Inferior parietal cortex (tissue), 1 donor: Measurements from ENCODE around the gene ISM2.

Experiments
- DNase-seq: peaks from one replicate; pipeline ENCODE4 v3.0.0-alpha.2; 2016; ENCODE audit errors: extremely low spot score

ISM2 gene

DNA sequence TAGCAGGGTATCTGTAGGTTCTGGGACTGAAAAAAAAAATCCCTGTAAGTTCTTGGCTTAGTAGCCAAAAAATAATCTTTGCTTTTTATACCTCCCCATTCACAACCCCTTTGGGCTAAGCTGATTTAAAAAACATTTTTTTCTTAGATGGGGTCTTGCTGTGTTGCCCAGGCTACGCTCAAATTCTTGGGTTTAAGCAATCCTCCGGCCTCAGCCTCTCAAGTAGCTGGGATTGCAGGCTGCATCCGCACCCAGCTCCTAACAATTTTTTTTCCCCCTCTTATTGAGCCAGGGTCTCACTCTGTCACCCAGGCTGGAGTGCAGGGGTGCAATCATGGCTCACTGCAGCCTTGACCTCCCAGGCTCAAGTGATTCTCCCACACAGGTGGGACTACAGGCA is 9.1 kb upstream of the ISM2 start:
- no peak for DNase-seq

DNA sequence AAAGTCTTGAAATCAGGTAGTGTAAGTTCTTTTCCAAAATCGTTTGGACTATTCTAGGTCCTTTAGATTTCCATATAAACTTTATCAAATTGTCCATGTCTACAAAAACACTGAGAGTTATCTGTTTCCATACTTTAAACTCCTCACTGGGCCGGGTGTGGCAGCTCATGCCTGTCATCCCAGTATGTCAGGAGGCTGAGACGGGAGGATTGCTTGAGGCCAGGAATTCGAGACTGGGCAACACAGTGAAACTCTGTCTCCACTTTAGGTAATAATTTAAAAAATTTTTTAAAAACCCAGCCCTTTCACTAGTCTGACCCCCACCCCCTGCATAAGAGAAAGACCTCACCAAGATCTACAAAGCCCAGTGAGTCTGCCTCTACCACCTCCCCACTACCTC is 6.4 kb upstream of the ISM2 start:
- no peak for DNase-seq

DNA sequence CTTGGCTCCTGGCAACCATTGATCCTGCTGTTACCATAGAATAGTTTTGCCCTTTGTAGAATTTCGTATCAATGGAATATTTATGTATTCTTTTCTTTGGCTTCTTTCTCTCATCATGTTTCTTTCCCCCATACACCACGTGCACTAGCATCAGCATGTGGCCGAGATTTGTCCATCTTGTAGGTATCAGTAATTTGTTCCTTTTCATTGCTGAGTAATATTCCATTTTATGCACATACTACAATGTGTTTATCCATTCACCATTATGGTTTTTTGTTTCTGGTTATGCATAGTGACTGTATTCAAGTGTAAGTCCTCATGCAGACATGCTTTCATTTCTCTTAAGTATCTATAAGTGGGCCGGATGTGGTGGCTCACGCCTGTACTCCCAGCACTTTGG is 4.5 kb upstream of the ISM2 start:
- DNase-seq, result no peak

DNA sequence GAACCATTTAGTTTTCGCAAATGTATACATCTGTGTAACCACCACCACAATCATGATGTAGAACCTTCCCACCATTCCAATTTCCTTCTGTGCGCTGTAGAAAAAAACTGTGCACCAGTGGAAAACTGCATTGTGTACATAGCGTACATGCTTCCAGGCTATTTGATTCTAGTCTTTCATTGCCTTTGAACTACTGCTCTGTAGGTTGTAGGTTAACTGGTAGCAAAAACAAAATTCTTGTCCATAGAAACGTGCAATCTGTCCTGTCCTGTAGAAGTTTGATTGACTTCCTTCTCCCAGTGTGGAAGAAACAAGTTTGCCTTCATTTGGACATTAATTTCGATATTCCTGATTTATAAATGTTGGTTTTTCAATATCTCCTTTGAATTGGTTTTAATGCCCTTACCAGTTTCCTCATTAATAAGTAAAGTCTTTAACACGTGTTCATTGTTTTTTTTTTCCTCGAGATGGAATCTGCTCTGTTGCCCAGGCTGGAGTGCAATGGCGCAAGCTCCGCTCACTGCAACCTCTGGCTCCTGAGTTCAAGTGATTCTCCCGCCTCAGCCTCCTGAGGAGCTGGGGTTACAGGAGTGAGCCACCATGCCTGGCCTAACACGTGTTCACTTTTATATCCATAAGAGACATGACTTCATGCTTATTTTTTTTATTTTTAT is 3.6 kb upstream of the ISM2 start:
- DNase-seq, result no peak

DNA sequence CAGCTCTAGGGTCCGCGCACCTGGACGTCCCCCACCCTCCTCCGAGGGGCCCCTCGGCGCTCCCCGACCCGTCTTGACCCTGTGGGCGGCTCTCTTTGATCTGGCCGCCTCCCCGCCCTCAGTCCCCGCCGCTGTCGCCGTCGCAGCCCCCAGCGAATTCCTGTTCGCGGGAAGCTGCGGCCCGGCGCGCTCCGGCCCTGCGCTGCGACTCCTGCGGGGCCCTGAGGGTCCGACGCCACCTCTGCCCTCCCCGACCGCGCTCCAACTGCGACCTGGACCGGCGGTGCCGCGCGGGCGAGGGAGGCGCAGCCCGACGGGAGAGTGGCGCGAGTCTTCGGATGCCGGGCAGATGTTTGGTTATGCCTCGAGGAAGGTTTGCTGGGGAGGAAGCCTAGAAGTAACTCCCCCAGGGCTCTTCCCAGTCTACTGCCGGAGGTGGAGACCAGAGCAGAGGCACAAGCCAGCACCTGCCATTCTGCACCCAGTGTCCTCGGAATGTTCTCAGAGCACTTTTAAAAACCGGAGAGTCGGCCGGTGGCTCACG is 440 bp upstream of the ISM2 start:
- no peak for DNase-seq

DNA sequence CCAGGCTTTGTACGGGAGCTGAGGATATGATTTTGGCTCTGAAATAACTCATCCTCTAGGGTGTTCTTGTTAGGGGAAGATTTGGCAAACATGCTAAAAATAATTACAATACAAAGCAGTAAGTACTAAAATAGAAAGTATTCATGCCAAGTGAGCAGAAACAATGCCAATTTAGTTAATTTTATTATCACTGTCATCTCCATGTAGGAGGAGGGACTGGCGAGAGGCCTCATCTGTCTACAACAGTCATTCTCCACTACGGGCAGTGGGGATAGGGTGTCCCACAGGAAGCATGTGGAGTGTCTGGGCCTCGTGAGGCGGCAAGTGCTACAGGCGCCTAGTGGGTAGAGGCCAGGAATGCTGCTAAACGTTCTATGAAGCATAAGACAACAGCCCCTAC is 3.3 kb downstream of the ISM2 start:
- peak; percentile 34 for DNase-seq

DNA sequence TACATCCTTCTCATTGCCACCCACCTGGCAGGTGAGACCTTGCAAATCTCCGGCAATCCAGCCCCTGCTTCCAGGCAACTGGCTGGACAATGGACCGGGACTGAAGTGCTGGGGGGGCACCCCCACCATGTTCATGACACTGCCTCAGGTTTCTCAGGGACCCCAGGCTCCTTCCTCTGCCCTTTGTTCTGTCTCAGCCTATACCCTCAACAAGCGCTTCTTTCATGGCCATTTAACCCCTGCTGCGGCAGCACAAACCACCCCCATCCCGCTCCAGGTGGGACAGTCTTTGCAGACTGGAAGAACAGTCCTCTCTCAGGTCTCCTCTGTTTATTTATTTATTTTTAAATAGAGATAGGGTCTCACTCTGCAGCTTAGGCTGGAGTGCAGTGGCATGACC is 7.6 kb downstream of the ISM2 start:
- no peak for DNase-seq

DNA sequence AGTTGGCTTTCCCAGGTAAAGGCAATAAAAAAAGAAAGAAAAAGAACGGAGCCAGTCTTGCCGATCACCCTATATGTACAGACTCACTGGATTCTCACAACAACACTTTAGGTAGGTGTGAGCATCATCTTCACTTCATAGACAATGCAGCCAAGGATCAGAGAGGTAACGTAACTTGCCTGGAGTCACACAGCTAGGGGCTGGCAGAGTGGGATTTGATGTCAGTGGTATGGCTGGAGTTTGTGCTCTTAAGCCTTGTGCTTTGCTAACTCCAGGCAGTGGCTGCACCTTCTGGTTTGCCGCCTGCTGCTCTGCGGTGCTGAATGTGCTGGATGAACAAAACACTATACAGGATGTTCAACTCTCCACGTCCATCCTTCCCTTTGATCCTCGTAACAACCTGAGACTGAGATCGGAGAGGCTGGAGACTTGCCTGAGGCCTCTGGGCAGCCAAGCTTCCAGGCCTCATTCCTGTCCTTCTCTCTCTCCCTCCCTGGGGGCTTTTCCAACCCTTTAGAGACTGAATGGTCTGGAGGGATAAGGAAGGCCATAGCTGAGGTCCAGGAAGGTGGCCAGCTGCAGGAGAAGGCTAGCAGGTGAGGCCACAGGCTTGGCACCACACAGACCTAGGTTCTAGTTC is 8.1 kb downstream of the ISM2 start:
- no peak for DNase-seq

DNA sequence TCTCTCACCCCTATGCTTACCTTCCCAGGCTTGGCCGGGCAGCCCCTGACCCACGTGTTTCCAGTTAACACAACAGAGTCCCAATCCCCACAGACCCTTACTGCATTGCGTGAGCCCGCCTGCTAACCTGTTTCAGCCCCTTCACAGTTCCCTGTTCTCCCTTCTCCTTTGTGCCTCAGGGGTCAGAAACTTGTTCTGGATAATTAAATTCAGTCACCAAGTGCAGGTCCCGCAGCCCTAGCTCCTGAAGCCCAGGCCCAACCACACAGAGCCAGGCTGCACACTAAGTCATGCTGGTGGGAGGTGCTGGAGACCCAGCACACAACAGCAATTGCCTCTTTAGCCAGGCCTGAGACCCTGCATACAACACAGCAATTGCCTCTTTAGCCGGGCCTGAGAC is 9.6 kb downstream of the ISM2 start:
- no peak for DNase-seq

DNA sequence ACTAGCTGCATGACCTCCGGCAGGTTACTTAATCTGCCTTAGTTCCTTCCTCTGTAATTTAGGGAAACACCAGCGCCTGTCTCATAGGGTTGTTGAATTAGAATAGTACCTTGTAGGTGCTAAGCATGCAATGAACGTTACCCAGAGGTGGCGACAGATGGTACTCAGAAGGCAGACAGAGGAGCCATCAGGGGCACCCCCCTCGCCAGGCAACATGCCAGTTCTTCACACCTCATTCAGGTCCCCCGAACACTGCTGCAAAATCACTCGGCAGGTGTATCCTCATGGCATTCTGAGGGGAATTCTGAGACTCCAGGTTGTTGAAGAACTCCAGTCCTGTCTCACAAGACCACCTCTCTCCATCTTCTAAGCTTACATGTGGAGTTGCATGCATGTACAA is 10.1 kb downstream of the ISM2 start:
- DNase-seq, result no peak

DNA sequence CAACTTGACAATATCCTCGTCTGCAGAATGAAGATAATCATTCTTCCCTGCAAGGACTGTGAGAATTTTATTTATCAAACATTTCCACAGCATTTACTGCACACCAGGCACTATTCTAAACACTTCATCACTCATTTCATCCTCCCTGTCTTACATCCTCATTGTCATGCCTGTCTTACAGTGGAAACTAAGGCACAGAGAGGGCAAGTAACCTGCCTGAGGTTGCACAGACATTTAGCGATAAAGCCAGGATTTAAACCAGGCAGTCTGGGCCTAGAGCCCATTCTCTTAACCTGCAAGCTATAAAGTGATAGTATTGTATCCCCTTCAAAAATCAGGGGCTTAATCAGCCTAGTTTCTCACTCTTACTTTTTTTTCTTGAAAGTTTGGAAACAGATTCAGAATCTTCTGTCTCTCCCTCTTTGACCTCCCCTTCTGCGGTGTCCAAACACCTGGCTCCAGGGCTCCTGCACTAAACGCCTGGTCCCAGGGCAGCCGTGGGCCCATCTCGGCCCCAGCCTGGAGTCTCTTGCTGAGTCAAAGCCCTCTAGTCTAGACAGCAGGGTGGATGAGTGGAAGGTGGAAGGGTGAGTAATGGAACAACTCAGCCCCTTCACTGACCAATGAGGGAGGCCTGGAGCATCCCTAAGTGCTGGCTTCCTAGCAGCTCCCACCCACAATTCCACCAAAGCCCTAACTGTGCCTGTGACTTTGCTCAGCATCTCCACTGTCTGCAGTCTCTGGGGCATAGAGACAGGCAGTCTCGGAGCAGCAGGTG is 12.5 kb downstream of the ISM2 start:
- DNase-seq, result no peak

DNA sequence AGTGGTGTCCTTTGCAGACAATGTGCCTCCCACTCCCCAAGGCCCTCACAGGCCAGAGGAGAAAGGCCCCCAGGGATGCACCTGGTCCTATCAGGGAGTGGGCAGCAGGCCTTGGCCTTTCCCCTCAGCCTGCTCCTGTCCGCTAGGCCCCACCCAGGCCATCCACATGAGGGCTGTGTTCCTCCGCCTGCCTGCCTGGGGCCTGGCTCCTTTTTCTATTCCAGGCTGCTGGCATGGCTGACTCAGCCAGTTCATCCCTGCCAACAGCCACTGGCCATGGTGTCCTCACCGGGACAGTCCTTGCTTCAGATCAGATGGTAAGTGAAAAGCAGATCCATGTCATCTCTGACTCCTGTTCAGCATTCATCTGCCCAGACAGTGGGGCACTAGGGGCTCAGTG is 13.4 kb downstream of the ISM2 start:
- DNase-seq, result no peak

DNA sequence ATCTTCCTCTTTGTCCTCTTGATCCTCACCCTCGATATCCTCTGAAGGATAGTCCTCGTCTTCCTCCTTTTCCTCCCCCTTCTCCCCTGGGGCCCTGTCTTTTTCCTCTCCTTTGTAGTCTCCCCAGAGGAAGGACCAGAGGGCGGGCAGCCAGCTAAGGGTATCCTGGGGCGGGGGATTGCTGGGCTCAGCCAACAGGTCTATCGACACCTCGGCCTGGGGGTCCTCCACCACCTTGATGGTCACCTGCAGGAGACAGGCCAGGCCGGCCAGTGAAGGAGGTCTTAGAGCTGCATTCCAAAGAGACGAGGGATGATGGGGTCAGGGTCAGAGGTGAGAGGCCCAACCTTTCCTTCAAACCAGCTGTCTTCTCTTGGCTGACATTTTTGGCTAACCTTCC is 16.2 kb downstream of the ISM2 start:
- no peak for DNase-seq

DNA sequence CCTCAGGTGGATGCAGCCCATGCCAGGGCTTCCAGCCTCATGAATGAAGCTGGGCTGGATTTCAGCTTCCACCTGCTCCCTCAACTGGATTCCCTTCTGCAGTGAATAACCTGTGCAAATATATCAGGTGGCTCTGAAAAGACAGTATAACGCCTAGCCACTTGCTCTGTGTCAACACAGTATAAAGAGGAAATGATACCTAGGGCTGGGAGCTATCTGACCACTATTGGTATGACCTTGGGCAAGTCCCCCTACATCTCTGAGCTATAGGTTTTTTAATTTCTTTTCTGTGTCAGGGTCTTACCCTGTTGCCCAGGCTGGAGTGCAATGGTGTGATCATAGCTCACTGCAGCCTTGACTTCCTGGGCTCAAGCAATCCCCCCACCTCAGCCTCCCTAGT is 19.8 kb downstream of the ISM2 start:
- DNase-seq, result no peak

DNA sequence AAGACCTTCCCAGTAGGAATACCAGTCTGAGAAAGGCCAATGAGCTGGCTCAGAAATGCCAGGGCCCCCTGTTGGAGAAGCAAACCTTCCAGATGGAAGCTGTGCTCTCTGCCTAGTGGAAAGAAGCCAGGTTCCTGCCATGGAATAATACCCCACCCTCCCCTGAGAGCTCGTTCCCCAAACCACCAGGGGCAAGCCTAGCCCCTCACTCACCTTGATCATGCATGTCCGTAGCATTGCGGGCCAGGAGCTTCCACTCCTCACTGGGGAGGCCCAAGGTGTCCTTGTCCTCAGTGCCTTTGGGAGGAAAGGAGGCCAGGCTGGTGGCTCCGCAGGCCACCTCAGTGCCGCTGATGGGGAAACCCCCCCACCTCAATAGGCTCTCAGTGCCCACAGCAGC is 20.6 kb downstream of the ISM2 start:
- no peak for DNase-seq

DNA sequence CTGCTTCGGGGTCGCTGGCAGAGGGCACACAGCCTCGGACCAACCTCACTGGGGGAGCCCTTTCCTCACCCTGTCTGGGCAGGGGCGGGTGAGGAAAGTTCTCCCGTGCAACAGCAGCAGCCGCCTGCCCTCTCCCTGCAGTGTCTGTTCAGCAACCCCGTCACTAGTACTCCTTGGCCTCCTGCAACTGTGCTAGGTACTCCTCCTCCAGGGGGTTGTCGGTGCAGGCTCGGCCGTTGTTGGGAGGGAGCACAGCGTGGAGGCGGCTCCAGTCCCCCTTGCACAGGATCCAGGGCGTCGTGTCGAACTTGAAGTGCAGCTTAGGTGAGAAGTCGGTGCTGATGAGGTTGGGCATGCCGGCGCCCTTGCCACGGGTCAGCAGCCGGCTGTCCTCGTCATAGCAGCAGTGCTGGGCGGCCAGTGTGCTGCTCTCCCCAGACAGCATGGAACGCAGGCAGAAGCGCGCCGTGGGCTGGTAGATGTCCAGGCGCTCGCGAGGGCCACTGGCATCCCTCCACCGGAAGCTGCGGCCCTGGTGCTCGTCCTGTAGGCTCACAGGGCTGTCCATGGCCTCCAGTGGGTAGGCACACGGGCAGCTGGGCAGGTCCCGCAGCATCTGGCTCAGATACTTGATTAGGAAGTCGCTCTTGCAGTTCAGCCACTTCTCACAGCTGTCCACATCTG is 23.0 kb downstream of the ISM2 start:
- DNase-seq, result no peak

DNA sequence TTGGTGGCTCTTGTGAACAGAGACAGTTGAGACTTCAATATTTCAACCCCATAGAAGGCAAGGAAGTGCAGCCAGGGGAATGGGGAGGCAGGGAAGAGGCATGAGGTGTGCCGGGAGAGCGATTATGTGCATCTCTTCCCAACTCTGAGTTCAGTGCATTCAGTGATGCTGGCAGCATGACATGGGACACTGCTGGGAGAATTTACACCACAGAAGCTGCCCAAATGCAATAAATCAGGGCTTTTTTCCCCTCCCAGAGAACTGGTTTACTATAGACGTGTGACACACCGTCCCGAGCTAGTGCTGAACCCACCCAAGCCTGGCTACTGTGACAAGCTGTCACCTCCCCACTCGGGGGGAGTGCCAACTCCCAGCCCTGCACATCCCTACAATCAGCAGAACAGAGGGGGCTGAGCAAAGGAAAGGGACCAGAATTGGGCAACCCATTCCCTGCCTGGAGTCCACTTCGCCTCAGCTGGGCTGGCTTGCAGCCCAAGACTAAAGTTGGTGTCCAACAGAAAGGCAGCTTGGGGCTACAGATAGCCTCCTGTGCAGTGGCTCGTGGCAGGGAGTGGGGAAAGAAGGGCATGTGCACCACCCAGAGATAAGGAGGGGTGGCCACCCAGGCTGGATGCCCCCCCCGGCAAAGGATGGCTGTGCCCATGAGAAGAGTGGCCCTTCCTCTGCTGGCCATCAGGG is 24.0 kb downstream of the ISM2 start:
- DNase-seq, result no peak

DNA sequence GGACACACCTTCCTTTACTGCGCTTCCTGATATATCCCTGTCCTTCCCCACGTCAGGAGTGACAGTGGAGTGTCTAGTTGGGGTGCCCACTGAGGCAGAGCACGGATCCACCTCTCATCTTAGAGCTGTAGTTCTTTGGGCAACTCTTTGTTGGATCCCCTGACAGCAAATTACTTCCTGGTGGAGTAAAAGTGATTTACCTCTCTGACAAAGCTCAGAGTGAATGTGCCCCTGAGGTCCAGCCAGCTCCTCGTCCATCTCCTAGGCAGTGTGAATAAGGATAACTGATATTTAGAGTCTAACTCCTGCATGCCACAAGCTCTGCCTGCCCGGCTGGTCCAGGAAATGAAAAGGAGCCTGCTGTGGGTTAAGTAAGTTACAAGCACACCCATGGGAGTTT is 24.7 kb downstream of the ISM2 start:
- no peak for DNase-seq

DNA sequence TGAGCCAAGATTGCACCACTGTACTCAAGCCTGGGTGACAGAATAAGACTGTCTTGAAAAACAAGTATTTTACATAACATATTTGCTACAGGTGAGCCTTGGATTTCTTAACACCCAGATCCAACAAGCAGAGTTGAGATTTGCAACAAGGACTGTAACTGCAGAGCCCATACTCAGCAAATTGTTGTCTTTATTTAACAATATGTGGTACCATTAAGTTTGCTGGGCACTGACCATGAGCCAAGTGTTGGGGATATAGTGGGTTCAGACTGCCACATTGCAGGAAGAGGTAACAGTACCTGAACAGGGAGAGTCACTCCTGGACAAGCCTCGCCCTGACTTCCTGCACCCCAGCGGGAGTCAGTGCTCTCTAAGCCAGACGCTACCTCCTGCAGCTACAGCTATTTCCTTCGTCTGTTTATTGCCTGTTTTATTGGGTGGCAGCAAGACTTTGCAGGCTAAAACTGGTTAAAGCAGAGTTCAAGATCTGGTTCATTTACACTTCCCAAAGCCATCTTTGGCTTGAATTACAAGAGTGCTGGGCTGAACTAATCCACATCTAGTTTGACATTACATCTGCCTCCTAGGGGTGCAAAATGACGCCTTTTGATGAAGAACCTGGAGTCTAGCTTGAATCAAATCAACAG is 28.3 kb downstream of the ISM2 start:
- DNase-seq, result no peak

DNA sequence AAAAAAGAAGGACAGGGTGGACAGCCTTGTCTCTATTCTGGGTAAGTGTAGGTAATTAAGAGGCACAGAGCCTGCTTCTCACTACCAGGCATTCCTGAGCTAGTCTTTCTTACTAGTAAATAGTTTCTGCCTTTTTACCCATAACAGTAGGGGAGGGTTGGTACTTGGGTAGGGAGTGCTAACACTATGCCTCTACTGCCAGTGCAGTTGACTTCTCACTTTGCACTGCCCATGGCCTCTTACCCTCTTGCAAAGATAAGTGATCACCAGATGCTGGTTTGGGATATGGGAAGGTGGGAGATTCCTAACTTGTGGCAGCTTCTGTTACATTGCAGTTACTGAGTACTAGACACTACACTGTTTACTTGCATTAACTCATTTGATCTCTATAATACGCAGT is 29.1 kb downstream of the ISM2 start:
- no peak for DNase-seq

DNA sequence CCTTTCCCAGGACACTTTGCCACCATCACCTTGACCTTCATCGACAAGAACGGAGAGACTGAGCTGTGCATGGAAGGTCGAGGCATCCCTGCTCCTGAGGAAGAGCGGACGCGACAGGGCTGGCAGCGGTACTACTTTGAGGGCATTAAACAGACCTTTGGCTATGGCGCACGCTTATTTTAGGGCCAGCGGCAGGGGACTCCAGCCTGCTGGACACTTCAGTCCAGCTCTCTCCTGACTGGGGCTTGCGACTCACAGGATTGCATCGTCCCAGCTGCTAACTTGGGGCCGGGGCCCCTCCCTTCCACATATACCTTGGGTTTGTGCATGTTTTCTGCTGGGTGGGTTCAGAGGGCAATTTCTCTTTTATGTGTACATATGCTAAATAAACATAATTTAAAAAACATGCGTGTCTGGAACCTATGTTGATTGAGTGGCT is 29.5 kb downstream of the ISM2 start:
- DNase-seq, result no peak
